OCI-LY3 (cell line): ENCODE measurements around the gene NME5.

ENCODE experiments used
- CTCF ChIP-seq: fragments of 200-600, 300-600 bp; sonication (generic); IDR thresholded peaks from 2 replicates; pipeline ENCODE4 v1.5.1; 2014; ENCODE audit warnings: antibody characterized with exemption, low read length, low read depth
- EZH2phosphoT487 ChIP-seq: fragments of 200-600 bp; shearing (Covaris generic); IDR thresholded peaks from 2 replicates; pipeline ENCODE4 v1.6.1; 2018; ENCODE audit warnings: antibody characterized with exemption, mixed run types, low read depth

- TF ChIP-seq EZH2phosphoT487 (no peak), CTCF (peak; percentile 23)
Observed at GRCh38 chr5:138082033-138082432, 57.2 kb downstream of the NME5 start.
